Tibial nerve (tissue), 4 donors: ENCODE results near the gene FZD2. TPM values are rescaled to one million over a fixed set of nuclear protein-coding genes. Genes with fewer than 3 reads are reported as not detected.

Experiments used
- DNase-seq, 2 donors: peaks; one replicate each; pipeline ENCODE4 v3.0.0-alpha.2; 2019; ENCODE audit warnings: low spot score in 2 of 2
- H3K27ac ChIP-seq, 4 donors: fragments of 200-600 bp; sonication (generic) in 3 of 4; one replicate each; pipeline ENCODE4 v1.5.1; 2017 to 2019; ENCODE audit warnings: mild to moderate bottlenecking in 1 of 4
- H3K27me3 ChIP-seq, 2 donors: fragments of 200-600 bp; sonication (generic) in 1 of 2; one replicate each; pipeline versions ENCODE4 v1.5.1 to v1.6.0; 2017 to 2019
- H3K36me3 ChIP-seq, 3 donors: fragments of 200-600 bp; sonication (generic); one replicate each; pipeline ENCODE4 v1.5.1; 2018 to 2019
- H3K4me1 ChIP-seq, 4 donors: fragments of 200-600 bp; sonication (generic) in 3 of 4; one replicate each; pipeline ENCODE4 v1.5.1; 2017 to 2019
- H3K4me3 ChIP-seq, 4 donors: fragments of 200-600 bp; sonication (generic) in 3 of 4; one replicate each; pipeline ENCODE4 v1.5.1; 2017 to 2019; ENCODE audit warnings: mild to moderate bottlenecking in 1 of 4, moderate library complexity in 1 of 4
- H3K9me3 ChIP-seq, 4 donors: fragments of 200-600 bp; sonication (generic) in 3 of 4; one replicate each; pipeline ENCODE4 v1.5.1; 2017 to 2019
- CTCF ChIP-seq, 5 experiments: fragments of 200-600 bp in 3 of 5; fragments of 450-650 bp in 2 of 5; sonication (generic) in 3 of 5; IDR thresholded peaks; one replicate each; pipeline ENCODE4 v1.5.1; 2016 to 2019; ENCODE audit warnings: antibody characterized with exemption in 5 of 5, mild to moderate bottlenecking in 3 of 5, moderate library complexity in 2 of 5
- EP300 ChIP-seq, 2 donors: sonication (generic); formaldehyde crosslinking; IDR thresholded peaks; one replicate each; pipeline ENCODE4 v1.6.1; 2017; ENCODE audit warnings: antibody characterized with exemption in 2 of 2, mild to moderate bottlenecking in 1 of 2
- POLR2A ChIP-seq, 2 donors: fragments of 450-650 bp; IDR thresholded peaks; one replicate each; pipeline ENCODE4 v1.6.1; 2017; ENCODE audit warnings: antibody characterized with exemption in 2 of 2, mild to moderate bottlenecking in 2 of 2, moderate library complexity in 2 of 2
- WGBS, 2 donors: methylation state at CpG; one replicate each; pipeline ENCODE4 v1.1.5; 2018; 5-methylcytosine and 5-hydroxymethylcytosine counted together
- total RNA-seq, 4 donors: library from RNA; depleted of rRNA; stranded (reverse); fragments of >200 nt; gene quantifications; one replicate each; pipeline ENCODE4 v1.1.0, GENCODE V29; 2016

FZD2 gene
- total RNA-seq, 4 donors from 2014 or later = 6.3 to 27.8 (median 16.2) TPM

DNA sequence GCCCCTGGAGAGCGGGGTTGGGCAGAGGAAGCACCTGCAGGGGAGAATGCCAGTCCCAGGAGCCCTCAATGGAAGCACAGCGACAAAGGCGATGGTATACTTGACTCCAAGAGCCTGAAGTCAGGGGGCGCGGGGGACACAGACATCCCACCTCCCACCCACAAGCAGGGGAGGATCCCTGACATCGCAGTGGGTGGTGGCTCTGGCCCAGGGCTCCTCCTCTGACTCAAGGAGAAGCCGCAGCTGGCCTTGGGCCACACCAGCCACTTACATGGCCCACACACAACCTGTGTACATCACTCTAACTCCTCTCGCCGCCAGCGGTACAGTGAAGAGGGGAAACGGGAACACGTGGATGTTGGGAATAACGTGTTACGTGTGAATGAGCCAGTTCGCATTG, 44.3 kb downstream of the FZD2 start:
- Histone ChIP-seq H3K27me3 (no peaks in the 10 kb centered on the region), H3K36me3 (no peaks in the 10 kb centered on the region), H3K4me1 (peaks cover 0 to 26% (median 4%) of the 10 kb centered on the region in 4 donors), H3K27ac (no peak overlapping the region), H3K4me3 (no peak overlapping the region), H3K9me3 (no peaks in the 10 kb centered on the region)
- WGBS, 2 donors = 72 to 83% methylated on average over 11 to 15 of the region's 15 CpGs
- TF ChIP-seq CTCF (IDR thresholded peaks at IDR 0.05) (no peak), POLR2A (IDR thresholded peaks at IDR 0.05) (no peak), EP300 (IDR thresholded peaks at IDR 0.05) (no peak)
- no peak for DNase-seq

DNA sequence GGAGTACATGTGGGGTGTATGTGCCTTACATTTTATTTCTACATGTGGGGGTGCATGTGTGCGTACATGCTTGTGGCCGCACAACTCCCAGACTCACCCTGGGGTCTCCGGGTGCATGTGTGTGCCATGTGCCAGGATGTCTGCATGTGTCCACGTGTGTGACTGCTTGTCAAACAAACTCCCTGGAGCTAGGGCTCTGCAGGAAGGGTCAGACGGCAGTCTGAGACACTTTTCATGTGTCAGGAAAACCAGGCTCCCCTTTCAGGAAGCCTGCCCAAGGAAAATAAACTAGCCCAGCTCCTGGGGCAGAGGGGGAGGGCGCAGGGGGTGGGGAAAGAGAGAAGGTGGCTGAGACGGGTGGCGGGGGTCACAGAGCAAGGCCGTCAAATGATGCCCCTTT, 44.7 kb downstream of the FZD2 start:
- 45 to 50% methylated on average over 9 of the region's 9 CpGs for WGBS, 2 donors
- H3K4me1 ChIP-seq = peaks cover 0 to 26% (median 4%) of the 10 kb centered on the region in 4 donors
- no peak for DNase-seq
- no peak for TF ChIP-seq EP300 (IDR thresholded peaks at IDR 0.05)
- TF ChIP-seq CTCF (IDR thresholded peaks at IDR 0.05) = no peak
- H3K4me3 ChIP-seq = no peak overlapping the region
- no peak overlapping the region for H3K27ac ChIP-seq
- no peaks in the 10 kb centered on the region for H3K36me3 ChIP-seq
- no peaks in the 10 kb centered on the region for H3K9me3 ChIP-seq
- H3K27me3 ChIP-seq = no peaks in the 10 kb centered on the region

GRCh38 chr17:44602390-44602789, 45.1 kb downstream of the FZD2 start:
- Histone ChIP-seq H3K9me3 (no peaks in the 10 kb centered on the region), H3K27ac (no peak overlapping the region), H3K4me3 (no peak overlapping the region), H3K4me1 (peaks cover 0 to 26% (median 4%) of the 10 kb centered on the region in 4 donors), H3K36me3 (no peaks in the 10 kb centered on the region), H3K27me3 (no peaks in the 10 kb centered on the region)
- no peak for DNase-seq
- no peak for TF ChIP-seq EP300 (IDR thresholded peaks at IDR 0.05)
- no peak for TF ChIP-seq POLR2A (IDR thresholded peaks at IDR 0.05)
- TF ChIP-seq CTCF (IDR thresholded peaks at IDR 0.05) = no peak
- 60 to 61% methylated on average over 6 of the region's 6 CpGs for WGBS, 2 donors

- Histone ChIP-seq H3K27ac (no peak overlapping the region), H3K4me1 (peaks cover 0 to 30% (median 4%) of the 10 kb centered on the region in 4 donors), H3K36me3 (no peaks in the 10 kb centered on the region), H3K4me3 (no peak overlapping the region), H3K9me3 (no peaks in the 10 kb centered on the region), H3K27me3 (no peaks in the 10 kb centered on the region)
- WGBS, 2 donors = 70 to 76% methylated on average over 3 of the region's 3 CpGs
- TF ChIP-seq CTCF (IDR thresholded peaks at IDR 0.05) (no peak), POLR2A (IDR thresholded peaks at IDR 0.05) (no peak), EP300 (IDR thresholded peaks at IDR 0.05) (no peak)
- no peak for DNase-seq
Measured at GRCh38 chr17:44602970-44603369, 45.7 kb downstream of the FZD2 start.

GRCh38 chr17:44604116-44604761, 47.0 kb downstream of the FZD2 start:
- WGBS, 2 donors = 43 to 57% methylated on average over 6 of the region's 6 CpGs
- no peak for DNase-seq

More at GRCh38 chr17:44604116-44604761, 47.0 kb downstream of the FZD2 start:
- H3K9me3 ChIP-seq = no peaks in the 10 kb centered on the region
- no peaks in the 10 kb centered on the region for H3K36me3 ChIP-seq
- no peak for TF ChIP-seq EP300 (IDR thresholded peaks at IDR 0.05)
- no peak for TF ChIP-seq POLR2A (IDR thresholded peaks at IDR 0.05)
- no peak for TF ChIP-seq CTCF (IDR thresholded peaks at IDR 0.05)
- H3K27ac ChIP-seq = no peak overlapping the region
- H3K4me3 ChIP-seq = no peak overlapping the region
- H3K4me1 ChIP-seq = peaks cover 0 to 39% (median 2%) of the 10 kb centered on the region in 4 donors
- H3K27me3 ChIP-seq = no peaks in the 10 kb centered on the region
